ENCODE measurements around the gene CA5B.

CA5B gene

DNA sequence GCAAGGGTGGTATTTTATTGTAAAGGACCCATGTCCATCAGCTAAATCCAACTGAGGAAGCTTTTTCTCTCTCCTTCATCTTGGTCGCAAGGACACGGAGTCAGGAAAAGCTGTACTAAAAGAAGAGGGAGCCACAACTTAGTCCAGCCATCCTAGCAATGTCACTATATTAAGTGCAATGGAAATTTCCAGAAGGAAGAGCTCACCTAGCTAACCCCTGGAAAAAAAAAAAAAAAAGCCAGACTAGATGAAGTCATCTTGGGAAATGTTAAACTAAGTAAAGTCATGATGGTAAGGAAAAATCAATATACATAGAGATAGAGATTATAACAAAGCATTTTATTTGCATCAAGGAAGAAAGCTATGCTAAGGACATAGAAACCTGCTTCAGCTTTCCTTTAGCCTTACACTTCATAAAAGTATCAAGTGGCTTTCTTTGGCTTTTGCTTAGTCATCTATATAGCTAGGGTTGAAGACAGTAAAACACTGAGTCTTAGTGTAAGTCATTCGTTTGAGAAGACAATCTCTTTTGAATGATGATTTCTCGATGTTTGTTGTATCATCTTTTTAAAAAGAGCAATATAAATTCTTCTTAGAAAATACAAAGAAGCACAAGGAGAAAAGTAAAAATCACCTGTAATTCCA is 18.6 kb upstream of the CA5B start:
- TF ChIP-seq, protein P1, sequence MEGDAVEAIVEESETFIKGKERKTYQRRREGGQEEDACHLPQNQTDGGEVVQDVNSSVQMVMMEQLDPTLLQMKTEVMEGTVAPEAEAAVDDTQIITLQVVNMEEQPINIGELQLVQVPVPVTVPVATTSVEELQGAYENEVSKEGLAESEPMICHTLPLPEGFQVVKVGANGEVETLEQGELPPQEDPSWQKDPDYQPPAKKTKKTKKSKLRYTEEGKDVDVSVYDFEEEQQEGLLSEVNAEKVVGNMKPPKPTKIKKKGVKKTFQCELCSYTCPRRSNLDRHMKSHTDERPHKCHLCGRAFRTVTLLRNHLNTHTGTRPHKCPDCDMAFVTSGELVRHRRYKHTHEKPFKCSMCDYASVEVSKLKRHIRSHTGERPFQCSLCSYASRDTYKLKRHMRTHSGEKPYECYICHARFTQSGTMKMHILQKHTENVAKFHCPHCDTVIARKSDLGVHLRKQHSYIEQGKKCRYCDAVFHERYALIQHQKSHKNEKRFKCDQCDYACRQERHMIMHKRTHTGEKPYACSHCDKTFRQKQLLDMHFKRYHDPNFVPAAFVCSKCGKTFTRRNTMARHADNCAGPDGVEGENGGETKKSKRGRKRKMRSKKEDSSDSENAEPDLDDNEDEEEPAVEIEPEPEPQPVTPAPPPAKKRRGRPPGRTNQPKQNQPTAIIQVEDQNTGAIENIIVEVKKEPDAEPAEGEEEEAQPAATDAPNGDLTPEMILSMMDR (IDR thresholded peaks at IDR 0.05), result no peak

DNA sequence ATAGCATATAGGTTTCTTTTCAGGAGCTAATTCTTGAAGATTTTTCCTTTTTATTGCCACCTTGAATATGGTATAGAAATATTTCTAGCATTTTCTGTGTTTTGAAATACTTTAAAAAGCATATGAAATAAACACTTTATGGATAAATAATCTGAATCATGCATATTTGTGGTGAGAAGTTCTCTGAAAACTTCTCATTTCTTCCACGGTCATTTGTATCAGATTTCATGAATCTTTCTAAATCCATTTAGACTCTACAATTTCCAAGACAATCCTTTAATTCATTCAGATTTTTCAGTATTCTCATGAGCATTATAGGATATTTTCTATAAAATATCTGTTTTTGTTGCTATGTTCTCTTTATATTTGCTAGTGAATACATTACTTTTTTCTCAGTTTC is 16.2 kb upstream of the CA5B start:
- TF ChIP-seq, protein P1 (IDR thresholded peaks at IDR 0.05), result no peak

DNA sequence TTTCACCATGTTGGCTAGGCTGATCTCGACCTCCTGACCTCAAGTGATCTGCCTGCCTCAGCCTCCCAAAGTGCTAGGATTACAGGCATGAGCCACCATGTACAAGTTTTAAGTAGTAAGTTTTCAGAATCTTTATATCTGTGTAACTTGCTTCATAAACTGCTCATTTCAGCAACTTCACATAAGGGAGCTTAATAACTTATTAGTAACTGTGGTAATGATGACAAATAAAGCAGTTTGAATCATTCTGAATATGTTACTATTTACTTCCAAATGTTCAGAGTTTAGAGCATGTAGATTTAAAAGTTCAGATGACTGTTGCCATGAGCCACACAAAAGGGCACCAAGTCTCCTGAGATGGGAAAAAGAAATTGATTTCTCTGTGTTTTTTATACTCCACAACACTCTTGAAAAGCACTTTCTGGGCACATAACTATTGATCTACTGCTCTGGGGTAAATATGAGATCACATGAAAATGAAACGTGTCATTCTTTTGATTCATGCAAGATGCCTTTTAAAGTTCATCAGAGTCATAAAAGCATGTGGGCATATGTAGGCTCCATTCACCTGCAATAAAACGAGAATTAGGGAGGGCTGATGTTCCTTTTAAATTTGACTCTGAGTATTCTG is 14.1 kb upstream of the CA5B start:
- TF ChIP-seq, protein P1 (IDR thresholded peaks at IDR 0.05), result no peak

DNA sequence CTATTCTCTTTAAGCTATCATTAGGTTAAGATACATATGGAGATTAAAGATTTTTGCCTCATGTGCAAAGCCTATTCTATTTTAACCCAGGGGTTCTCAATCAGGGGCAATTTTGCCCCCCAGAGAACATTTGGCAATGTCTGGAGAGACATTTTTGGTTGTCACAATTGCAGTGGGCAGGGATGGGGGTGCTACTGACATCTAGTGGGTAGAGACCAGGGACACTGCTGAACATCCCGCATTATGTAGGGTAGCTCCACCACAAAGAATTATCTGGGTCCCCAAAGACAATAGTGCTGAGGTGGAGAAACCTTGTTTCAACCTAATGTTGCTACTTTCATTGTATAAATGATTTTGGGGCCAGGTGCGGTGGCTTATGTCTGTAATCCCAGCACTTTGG is 13.2 kb upstream of the CA5B start:
- TF ChIP-seq, protein P1 (IDR thresholded peaks at IDR 0.05), result no peak

DNA sequence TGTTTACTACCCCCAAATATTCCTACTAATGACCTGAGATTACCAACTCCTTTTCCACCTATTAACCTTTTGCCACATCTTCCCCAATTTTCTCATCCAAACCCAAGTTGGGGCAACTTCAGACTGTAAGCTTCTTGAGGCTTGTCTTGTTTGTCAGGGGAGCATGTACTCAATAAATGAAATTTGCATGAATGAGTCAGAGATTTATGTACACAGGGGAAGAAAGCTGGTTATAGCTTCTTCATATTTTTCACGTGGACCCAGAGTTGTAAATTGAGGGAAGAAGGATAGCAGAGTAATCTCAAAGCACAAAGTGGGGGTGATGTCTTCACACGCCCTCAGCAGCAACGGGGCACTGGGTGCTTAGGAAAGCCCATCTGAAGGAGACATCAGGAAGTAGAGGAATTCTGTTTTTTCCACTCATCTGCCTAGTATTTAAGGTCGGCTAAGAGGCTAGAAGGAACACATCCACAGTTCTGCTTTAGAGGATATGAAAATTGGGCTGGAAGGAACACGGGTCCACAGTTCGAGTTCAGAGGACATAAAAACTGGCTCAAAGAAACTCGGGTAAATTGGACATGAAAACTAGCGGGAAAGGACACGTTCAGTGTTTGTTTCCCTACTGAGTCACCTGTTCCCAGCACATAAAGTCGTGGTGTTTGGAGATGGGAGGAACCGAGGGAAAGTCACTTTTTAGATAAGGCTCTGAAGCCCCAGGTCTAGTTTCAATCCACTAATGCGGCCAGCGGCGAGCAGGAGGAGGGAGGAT is 696 bp upstream of the CA5B start:
- TF ChIP-seq, protein P1 (IDR thresholded peaks at IDR 0.05), result no peak

DNA sequence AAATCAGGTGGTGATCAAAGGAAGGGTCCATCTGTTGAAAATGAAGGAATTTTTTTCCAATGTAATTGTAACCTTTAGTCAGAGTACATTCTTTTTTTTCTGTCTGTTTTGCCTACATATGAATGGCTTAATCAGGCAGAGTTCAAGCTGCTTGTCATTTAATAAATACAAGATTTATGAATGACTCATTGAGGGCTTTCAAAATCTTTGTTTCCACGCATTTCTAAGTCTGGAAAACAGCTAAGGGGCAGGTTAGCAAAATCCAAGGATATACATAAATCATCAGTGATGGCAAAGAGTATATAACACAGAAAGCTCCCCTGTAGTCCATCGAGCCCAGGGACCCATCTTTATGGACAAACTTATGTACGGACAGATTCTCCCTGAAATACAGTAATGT is 1.8 kb downstream of the CA5B start:
- TF ChIP-seq, protein P1 (IDR thresholded peaks at IDR 0.05), result no peak

DNA sequence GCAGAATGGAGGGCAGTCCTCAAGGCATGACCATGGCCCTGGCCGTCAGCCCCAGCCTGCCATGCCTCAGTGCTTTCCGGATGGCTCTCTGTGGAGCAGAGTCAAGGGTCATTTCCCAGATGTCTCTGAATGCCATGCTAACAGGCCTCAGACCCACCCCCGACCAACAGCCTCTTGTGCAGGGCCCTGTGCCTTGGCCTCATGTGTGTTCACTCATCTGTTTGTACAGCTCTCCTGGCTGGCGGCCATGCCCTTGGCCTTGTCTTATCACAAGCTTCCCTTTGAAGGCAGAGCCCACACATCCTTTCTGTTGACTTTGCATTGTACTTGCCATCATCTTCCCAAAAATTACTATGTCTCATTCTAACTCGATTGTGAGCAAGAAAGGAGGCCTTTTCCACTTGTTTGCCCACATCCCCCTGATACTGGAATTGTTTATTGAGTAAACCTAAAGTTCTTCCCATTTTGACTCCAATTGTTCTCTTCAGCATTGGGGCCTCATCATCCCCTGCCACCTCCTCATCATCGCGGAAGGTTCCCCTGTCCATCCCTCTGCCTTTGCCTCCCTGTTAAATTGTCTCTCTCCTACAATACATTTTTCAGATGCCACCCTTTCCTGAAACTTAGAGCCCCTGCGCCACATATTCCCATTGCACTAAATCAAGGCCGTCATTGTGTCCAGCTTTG is 6.3 kb downstream of the CA5B start:
- TF ChIP-seq, protein P1 (IDR thresholded peaks at IDR 0.05), result no peak
